Breast epithelium (tissue), 3 donors: ENCODE measurements around the gene CGB3.

Experiments
- CTCF ChIP-seq, 3 donors: fragments of 450-650 bp; IDR thresholded peaks; one replicate each; pipeline ENCODE4 v1.5.1; 2016 to 2017; ENCODE audit warnings: antibody characterized with exemption in 3 of 3, mild to moderate bottlenecking in 3 of 3, moderate library complexity in 3 of 3
- POLR2A ChIP-seq: fragments of 450-650 bp; IDR thresholded peaks from one replicate; pipeline ENCODE4 v1.6.1; 2016; ENCODE audit warnings: antibody characterized with exemption, mild to moderate bottlenecking, moderate library complexity

- TF ChIP-seq CTCF (IDR thresholded peaks at IDR 0.05) (no peak), POLR2A (no peak)
These were observed 40.9 kb upstream of the CGB3 start, which contains the start of gene NTF4 for GRCh38 chr19:49064768-49065611.
